Measurements from ENCODE around the gene CPNE1.

The CPNE1 gene

DNA sequence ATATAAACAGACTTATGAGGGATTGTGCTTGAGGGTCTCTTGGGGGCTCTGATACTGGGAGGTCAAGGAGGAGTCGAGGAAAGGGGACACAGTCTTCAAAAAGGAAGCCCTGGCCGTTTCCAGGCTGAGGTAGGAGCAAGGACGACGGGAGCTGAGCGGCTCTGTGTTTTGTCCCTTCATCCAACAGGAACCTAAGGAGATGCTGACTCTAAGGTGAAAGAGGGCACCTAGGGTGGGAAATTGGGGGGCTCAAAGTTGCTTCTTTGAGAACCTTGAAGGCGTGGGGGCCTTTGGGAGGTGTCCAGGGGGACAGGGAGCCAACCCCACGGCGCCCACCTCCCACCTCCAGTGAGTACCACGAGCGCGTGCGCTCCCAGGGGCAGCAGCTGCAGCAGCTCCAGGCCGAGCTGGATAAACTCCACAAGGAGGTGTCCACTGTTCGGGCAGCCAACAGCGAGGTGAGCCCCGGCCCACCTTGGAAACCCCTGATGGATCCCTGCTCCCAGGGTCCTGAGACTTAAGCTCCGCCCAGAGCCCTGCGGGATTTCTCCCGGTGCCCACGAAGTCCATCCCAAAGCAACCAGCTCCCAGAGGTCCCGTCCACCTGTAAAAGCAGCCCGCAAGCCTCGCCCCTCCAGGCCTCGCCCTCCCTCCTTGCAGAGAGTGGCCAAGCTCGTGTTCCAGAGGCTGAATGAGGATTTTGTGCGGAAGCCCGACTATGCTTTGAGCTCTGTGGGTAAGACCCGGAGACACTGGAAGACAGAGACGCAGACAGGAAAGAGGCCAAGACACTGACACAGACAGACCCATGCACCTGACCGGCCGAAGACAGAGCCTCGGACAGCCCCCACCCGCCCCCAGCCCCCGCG, 46.2 kb downstream of the CPNE1 start:
- peak; percentile 24 for DNase-seq

DNA sequence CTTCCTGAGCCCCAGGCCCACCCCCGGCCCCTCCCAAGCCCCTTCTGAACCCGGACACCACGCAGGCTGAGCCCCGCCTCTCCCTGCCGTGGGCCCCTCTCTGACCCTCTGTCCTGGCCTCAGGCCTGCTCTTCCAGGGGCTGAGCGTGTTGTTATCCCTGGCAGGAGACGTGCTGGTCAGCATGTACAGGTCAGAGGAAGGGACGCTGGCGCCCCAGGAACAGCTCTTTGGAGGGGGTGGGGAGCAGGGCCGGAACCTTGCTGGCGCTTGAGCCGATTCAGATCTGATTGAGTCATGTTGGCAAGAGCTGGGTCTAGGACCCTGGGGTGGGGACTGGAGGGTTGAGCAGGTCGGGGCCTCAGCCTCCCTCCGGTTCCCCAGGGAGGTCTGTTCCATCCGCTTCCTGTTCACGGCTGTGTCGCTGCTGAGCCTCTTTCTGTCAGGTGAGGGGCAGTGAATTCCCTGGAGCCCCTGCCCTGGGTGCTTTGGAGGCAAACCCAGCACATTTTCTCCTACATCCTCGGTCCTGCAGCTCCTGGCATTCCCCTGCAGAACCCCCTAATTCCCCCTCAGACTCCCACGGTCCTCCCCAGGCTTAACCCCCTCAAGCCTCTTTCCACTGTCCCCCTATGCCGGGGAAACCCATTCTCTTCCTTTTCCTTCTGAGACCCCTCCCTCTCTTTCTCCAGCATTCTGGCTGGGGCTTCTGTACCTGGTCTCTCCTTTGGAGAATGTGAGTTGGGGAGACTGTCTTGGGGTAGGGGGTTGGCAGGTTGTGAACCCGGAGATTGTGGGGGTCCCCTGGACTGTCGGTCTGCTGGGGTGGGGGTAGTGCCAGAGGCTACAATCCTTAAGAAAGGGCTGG, 47.1 kb downstream of the CPNE1 start:
- DNase-seq, result peak; percentile 52

DNA sequence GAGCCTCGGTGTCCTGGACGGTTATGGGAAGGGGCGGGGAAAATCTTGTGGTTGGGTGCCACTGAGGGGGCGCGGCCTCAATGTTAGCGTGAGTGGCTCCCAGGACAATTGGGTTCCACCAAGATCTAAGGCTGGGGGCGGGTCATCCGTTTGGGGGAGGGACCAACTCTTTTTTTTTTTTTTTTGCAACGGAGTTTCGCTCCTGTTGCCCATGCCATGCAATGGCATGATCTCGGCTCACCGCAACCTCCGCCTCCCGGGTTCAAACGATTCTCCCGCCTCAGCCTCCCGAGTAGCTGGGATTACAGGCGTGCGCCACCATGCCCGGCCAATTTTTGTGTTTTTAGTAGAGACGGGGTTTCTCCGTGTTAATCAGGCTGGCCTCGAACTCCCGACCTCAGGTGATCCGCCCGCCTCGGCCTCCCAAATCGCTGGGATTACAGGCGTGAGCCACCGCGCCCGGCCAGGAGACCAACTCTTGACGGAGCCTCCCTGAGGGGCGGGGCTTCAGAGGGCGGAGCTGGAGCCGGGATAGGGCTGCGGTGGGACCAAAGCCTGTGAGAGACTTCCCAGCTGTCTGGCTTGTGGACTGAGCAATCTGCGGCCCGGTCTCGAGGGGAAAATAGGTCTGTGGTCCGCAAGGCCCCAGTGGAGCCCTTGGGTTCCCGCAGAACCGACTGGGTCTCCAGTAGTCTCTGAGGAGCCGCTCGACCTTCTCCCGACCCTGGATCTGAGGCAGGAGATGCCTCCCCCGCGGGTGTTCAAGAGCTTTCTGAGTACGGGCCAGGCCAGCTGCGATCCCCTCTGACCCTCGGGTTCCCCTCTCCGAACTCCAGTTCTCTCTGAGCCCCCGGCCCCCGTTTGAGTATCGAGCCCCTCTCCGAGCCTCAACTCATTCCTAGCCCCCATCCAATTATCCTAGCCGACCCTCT, 48.0 kb downstream of the CPNE1 start:
- DNase-seq, result no peak

DNA sequence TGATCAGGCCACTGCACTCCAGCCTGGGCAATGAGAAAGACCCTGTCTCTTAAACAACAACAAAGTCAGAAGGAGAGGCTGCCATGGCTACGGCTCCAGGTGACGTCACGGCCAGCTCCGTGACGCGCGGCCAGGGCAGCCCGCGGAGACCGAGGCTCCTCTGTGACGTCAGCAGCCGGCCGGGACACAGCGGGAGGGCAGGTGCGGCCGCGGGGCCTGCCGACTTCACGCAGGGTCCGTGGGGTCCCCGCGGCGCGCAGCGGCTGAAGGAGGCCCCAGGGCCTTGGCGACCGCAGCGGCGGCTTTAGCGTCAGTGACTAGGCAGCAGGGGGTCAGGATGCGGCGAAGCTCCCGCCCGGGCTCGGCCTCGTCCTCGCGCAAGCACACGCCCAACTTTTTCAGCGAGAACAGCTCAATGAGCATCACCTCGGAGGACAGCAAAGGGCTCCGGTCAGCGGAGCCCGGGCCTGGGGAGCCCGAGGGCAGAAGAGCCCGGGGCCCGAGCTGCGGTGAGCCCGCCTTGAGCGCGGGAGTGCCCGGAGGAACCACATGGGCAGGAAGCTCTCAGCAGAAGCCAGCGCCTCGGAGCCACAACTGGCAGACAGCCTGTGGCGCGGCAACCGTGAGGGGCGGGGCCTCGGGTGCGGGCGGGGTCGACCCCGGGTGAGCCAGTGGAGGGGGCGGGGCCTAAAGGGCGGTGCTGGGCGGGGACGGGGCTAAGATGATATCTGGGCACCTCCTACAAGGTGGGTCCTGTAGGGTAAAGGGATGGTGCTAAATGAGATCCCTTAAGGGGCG, 48.8 kb downstream of the CPNE1 start, which contains the start of gene SPAG4:
Gene SPAG4 (plus strand): TSS at position 163 of the 798 bp plus-strand sequence. CDS start 175 bp downstream, at position 338.
- DNase-seq, result peak; percentile 97

DNA sequence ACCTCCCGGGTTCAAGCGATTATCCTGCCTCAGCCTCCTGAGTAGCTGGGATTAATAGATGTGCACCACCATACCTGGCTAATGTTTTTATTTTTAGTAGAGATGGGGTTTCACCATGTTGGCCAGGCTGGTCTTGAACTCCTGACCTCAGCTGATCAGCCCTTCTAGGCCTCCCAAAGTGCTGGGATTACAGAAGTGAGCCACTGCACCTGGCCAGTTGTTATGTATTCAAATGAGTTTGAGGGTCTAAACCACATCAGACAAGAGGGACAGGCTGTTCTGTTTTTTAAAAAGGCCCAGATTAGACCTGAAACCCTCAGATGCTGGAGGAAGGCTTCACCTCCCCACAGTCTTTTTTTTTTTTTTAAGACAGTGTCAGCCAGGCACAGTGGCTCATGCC, 53.2 kb downstream of the CPNE1 start:
- no peak for DNase-seq

DNA sequence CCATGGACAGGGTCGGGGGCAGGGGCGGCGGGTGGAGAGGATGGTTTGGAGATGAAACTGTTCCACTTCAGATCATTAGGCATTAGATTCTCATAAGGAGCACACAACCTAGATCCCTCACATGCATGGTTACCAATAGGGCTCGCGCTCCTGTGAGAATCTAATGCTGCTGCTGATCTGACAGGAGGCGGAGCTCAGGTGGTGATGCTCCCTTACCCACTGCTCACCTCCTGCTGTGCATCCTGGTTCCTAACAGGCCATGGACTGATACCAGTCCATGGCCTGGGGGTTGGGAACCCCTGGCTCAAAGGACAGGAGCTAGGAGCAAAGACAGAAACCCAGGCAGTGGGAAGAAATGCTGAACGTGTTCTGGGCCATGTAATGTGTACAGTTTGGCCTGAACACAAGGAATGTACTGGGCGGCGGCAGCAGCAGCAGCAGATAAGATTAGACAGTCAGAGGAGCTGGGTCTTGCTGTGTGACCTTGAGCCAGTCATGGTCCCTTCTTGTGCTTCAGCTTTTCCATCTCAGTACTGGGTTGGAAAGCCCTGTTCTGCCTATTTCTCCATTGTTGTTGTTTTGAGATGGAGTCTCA, 53.8 kb downstream of the CPNE1 start:
- DNase-seq, result no peak

DNA sequence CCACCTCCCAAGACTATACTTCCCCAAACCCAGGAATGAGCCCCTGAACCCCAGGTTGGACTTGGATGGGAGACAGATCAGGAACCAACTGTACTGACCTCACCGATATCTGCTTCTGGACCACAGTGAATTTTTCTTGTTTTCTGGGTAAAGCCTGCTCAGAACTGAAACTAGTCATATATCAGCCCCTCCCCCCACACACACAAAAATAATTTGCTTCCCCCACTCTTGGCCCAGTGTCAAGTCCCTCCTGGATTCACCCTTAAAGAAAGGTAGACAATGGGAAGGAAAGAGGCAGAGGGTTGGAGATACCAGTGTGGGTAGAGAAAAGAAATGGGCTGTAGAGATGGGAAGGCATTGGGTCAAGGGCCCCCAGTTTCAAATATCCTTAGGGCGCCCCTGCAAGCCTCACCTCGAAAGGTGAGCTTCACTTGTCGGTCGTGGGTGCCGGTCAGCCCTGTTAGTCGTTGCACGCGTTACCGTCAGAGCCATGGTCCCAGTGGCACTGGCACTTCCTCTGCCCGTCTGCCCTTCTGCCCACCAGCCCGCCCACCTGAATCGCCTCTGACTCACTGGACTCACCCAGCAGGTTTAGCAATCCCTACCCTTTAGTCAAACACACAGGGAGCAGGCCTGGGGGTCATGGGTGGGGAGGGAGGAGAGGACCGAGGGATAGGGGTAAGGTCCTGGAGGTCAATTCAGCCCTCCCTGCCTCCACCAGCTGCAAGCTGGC, 57.5 kb downstream of the CPNE1 start:
- DNase-seq, result no peak

DNA sequence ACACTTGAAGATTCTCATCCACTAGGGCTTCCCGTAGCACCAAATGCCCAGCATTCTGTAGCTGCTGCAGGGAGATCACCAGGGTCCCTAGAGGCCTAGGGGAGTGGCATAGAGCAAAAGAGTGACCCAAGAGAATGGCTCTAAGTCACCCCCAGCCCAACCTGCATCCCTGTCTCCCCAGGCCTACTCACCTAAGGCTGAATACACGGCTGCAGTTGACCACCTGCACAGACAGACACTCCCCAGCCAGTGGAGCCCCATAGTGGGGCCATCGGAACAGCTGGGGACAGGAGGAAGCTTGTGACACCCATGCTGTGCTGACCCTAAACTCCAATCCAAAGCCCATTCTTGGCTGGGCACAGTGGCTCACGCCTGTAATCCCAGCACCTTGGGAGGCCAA, 58.6 kb downstream of the CPNE1 start:
- no peak for DNase-seq

DNA sequence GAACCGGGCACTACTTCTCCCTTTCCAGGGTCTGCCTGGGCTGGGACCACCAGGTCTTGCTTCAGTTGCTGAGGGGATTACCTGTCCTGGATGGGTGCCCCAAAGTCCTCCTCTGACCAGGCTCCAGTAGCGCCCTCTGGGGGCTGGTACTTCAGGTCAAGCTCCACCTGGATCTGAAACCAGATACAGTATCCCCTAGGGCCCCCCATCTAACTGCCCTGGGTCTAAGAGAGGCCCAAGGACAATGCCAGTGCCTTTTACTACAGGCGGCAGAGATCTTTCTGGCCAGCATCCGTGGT, 60.3 kb downstream of the CPNE1 start:
- no peak for DNase-seq

DNA sequence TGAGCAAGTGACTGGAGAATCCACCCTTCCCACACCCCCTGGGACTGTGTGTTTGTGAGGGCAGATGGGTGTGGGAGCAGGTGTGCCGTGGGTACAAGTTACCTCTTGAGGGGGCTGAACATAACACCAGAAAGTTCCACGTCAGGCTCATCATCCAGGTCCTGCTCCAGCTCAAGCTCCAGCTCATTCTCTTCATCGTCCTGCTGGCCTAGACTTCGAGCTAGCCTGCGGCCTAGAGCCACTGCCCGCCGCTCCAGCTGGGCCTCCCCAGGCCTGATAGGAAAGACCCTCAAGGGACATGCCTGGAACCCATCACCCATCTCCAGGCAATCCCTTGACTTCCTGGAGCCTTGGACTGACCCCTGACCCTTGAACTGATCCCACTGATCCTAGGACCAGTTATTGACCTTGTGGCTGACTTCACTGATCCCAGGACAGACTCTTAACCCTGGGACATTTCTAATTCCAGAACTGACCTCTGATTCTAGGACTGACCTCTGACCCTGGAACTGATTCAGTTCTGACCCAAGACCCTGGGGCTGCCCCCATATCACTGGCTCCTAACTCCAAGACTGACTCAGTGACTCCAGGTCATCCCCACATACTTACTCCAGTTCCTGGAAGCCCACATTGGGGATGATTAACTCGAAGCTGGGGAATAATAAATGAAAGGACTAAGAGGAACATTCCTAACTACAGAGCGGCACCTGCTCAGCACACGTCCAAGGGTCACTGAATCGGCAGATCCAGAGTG, 60.8 kb downstream of the CPNE1 start:
- no peak for DNase-seq

DNA sequence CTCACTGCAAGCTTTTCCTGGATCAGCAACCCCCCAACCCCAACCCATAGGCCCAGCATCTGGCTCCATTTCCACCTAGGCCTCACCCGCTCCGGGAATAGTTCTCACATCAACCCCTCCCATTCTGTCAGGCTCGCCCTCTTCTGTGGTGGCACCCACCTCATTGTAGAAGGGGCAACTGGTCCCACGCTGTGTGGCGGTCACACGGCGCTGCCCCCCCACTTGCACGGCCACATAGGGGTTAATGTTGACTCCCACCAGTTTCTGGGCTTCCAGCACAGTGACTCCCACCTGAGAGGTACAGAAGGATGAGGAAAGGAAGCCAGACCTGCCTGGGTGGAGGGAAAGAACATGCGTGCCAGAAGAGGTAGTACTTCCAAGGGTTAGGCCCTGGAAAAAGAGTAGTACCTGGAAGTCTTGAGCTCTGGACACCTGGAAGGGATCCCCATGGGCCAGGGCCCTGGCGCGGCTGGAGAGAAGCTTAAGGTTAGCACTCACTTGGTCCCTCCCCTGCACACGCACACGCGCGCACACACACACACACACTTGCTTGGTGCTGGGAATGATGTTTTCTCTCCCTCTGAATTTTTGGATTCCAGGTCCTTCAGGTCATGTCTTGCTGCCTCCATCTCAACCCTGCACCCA, 61.7 kb downstream of the CPNE1 start:
- DNase-seq, result no peak

DNA sequence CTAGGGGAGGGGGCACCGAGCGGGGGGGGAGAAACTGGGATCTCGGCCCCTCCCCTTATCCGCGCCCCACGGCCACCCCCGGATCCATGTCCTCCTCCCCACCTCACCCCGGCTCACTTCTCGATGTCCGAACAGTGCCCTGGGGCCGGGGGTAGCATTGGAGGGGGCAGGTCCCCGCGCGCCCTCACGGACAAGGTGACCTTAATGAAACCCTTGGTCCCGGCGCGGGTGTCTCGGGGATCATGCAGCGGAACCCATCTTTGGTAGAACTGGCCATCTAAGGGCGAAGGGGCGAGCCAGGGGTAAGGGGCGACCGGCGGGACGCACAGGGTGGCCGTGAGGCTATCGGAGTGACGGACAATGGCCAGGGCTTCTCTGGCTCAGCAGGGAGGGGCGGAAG, 62.7 kb downstream of the CPNE1 start:
- DNase-seq, result no peak

DNA sequence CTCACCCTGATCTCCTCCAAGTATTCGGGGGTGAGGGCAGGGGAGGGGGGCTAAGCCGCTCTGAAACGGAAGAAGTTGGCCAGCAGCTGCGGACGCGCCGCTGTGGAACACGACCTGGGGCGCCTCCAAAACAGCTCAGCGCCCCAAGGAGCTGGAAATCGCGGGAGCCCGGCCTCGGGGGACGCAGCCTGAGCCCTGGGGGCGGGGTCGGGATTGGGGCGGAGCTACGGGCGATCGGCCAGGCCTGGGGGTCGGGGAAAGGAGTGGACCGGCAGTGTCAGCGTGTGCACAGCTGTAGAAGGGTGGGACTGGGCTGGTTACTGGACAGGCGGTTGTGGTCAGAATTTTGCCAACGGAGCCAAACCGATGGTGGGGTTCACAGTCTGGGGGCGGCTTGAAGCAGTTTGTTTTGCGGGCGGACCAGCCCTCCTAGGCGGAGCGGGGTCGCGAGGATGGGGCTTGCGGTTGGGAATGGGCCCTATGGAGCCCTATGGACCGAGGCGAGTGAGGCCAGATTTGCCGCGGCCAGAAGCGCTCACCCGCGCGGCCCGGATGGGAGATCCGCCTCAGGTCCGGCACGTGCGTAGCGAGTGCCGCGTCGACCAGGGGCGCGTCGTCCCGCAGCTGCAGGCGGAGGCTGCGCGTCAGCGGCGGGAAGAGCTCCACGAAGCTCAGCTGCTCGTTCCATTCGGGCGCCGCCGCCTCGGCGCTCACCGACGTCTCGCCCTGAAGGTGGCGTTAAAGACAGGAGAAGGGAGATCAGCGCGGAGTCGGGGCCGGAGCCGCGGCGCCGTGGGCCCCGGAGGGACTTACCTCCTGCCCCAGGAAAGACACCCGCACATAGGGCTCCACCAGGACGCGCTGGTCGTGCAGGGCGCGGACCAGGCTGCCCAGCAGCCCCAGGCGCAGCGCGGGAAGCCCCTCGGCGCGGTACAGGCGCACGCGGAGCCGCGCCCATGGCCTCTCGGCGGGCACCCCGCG, 63.4 kb downstream of the CPNE1 start:
- peak; percentile 57 for DNase-seq

DNA sequence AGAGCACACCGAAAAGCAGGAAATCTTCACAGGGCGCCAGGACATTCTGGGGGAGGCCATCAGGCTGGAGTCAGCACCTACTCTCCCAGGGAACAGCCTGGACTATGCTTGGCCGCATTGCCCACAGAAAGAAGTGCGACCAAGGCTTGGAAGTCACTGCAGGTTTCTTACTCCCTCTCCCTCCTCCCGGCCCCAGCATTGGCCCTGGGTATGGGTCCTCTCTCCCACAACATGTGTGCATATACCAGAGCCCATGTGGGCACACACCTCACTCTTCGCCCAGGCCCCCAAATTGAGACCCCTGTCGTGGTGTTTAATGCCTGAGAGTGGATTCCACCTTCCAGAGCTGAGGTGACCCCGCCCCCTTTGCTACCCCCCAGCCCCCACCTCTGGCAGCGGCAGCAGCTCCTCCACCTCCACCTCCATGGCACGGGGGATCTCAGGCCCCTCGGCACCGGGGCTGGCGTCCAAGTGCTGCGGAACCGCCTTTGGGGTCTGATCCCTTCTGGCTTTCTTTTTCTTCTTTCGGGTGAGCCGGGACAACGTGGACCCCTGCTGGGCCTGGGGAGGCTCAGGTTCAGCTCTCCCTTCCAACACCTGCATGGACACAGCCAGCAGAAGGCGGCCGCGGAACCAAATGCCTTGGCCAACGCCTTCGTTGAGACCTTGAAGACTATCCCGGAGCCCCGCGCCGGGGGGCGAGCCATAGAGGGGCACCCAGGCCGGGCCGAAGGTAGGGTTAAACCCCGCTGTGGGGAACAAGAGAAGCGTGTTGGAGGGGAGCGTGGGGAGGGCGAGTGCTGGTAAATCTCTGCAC, 64.3 kb downstream of the CPNE1 start:
- no peak for DNase-seq

DNA sequence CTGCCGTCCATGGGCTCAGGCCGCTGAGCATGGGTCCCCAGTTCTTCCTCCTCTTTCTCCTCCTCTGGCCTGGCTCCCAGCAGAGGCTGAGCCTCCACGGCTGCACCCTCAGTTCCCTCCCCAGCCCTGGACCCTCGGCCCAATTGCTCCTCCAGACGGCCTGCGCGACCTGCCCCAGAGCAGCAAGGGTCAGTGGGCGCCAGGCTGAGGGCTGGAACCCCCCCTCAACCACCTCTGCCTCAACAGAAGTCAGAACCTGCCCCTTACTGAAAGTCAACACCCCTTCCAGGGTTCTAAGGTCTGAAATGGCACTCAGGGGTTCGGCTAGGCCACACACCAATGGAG, 65.0 kb downstream of the CPNE1 start:
- DNase-seq, result no peak

DNA sequence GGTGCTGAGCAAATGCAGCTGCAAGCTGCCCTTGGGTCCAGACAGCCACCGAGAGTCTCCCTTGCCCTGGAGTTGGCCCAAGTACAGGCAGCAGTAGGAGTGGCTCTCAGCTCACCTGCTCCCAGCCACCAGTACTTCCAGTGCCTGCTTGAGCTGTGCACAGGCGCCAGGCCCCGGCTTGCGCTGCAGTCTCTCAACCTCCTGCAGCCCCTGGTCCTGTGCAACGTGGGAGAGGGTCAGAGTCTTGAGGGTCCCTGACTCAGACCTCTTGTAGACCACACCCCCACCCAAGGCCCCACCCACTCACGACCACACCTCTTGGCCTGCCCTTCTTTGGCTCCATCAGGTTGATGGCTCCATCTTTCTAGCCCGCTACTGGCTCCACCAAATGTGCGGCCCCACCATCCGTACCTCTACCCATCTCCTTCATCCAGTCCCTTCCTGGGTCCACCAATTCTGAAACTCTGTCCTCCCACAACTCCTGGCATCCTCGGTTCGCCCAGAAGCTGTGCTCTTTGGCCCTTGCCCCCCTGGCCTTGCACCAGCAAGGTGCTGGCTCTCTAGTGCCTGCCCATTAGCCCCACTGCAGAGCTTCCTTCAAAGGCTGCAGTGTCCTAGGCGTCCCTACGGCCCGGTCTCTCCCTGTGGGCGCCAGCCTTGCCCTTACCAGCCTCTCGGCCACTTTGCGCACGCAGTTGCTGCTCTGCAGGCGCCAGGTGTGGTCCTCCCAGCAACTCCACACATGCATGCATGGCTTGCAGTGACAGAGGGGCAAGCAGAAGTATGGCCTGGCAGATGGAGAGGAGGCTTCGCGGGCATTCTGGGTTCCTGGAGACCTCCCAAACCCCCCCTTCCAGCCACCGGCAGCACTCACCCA, 65.6 kb downstream of the CPNE1 start:
- DNase-seq, result no peak

DNA sequence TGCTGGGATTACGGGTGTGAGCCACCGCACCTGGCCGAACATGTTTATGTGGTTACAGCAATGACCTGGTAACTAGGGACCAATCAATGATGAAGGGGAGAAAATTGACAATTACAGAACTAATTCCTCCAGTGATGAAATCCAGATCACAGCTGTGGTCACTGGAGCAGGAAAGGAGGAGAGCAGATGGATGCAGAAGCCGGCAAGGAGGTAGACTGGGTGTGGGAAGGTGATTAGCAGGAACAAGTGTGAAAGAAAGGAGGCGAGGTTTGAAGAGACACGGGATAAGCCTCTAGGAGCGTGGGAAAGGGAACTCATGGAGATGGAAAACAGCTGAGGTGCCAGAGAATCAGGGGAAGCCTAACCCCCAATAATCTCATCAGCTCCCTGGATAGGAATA, 66.2 kb downstream of the CPNE1 start:
- no peak for DNase-seq
